GM19452 (cell line): ENCODE results near the gene RBMX2.

Experiments
- ATAC-seq: cut with Tn5 transposase; IDR thresholded peaks from one replicate; pipeline ENCODE4 v1.9.1; 2021; ENCODE audit not compliant: unreplicated experiment

The RBMX2 gene

GRCh38 chrX:130444641-130445336, 43.0 kb downstream of the RBMX2 start:
- no peak for ATAC-seq

GRCh38 chrX:130446974-130447373, 45.2 kb downstream of the RBMX2 start:
- no peak for ATAC-seq
